ENCODE data around the gene KLHL36. TPM values are rescaled to one million over a fixed set of nuclear protein-coding genes. Genes with fewer than 3 reads are reported as not detected.
A peak's percentile ranks its signal among the peaks of the same experiment; 100 is the strongest.

The KLHL36 gene
- total and polyA plus RNA-seq, 9 of the 15 experiments (the other 6 are each of a cell fraction or from before 2014, with no cell fraction given): 2.1 to 51.2 (median 18.5) TPM

- TF ChIP-seq ZNF280A (IDR thresholded peaks at IDR 0.05; ENCODE audit: low read depth, partially characterized antibody) (no peak), NCOA4 (IDR thresholded peaks at IDR 0.05; ENCODE audit: partially characterized antibody) (no peak), POLR2H (tag; IDR thresholded peaks at IDR 0.05; ENCODE audit: low read depth) (no peak), HCFC1 (IDR thresholded peaks at IDR 0.05; ENCODE audit: low read depth, low read length) (0 out of 2 replicates have a peak, but pooled peaks have one; percentile 22), ZSCAN32 (CRISPR knock-in tag; IDR thresholded peaks at IDR 0.05) (no peak; the same call in 1 of the 2 replicates), SAFB (IDR thresholded peaks at IDR 0.05; ENCODE audit: borderline replicate concordance, low read depth, low read length) (no peak), BCLAF1 (IDR thresholded peaks at IDR 0.05; ENCODE audit: borderline replicate concordance in 1 of 2, control insufficient read depth in 1 of 2, low read depth in 2 of 2, low read length in 1 of 2) (no peak), ZBTB11 (CRISPR knock-in tag; IDR thresholded peaks at IDR 0.05) (no peak), PKNOX1 (IDR thresholded peaks at IDR 0.05) (peak; percentile 34; the same call in 1 of the 2 replicates), ELF2 (CRISPR knock-in tag; IDR thresholded peaks at IDR 0.05) (no peak), NCOA1 (IDR thresholded peaks at IDR 0.05; ENCODE audit: low read depth) (peak; percentile 43; the same call in 1 of the 2 replicates), BRCA1 (IDR thresholded peaks at IDR 0.05) (no peak), BRCA1 (CRISPR knock-in tag; IDR thresholded peaks at IDR 0.05) (no peak), MNT (conservative IDR thresholded peaks at IDR 0.05) (peak; percentile 87 to 91), MIER1 (IDR thresholded peaks at IDR 0.05; ENCODE audit: low read depth) (no peak)
Observed at GRCh38 chr16:84618581-84619460, 29.5 kb upstream of the KLHL36 start (continued).
